SIG-M5 (cell line): ENCODE data around the gene JMJD7.

Experiments used
- DNase-seq: peaks from one replicate; lab custom pipeline; 2025; lab: John Stamatoyannopoulos, UW

The JMJD7 gene

GRCh38 chr15:41866263-41866703 is 38.4 kb downstream of the JMJD7 start:
- no peak for DNase-seq

DNA sequence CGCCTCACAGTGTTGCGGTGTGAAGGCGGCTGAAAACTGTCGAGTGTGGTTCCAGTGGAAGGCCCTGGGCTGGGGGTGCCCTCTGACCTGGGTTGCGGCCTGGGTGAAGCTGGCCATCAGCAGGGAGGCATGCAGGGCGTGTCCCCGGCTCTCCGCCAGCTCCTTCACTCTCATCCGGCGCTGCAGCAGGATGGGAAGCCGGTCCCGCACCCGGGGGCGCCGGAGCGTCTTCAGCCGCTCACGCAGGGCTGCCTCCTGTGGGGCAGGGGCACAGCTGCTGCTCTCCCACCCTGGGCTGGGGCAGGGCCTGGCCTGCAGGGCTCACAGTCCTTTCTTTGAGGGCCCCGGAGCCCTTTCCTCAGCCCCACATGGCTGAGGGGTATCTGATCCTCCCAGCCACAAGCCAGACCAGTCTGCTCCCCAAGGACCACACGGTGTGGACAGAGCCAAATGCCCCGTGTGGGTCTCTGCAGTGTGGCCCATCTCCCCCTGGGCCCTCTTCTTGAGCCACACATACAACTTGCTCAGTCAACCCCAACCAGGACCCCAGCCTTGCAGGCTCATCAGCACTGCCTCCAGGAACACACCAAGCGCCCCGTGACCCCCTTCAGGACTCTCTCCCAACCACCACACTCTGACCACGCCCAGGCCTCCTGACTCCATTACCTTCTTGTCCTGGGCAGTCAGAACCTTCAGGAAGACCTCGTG is 39.1 kb downstream of the JMJD7 start:
- no peak for DNase-seq

- DNase-seq, result no peak
Measured at GRCh38 chr15:41868321-41868720, 40.4 kb downstream of the JMJD7 start.

DNA sequence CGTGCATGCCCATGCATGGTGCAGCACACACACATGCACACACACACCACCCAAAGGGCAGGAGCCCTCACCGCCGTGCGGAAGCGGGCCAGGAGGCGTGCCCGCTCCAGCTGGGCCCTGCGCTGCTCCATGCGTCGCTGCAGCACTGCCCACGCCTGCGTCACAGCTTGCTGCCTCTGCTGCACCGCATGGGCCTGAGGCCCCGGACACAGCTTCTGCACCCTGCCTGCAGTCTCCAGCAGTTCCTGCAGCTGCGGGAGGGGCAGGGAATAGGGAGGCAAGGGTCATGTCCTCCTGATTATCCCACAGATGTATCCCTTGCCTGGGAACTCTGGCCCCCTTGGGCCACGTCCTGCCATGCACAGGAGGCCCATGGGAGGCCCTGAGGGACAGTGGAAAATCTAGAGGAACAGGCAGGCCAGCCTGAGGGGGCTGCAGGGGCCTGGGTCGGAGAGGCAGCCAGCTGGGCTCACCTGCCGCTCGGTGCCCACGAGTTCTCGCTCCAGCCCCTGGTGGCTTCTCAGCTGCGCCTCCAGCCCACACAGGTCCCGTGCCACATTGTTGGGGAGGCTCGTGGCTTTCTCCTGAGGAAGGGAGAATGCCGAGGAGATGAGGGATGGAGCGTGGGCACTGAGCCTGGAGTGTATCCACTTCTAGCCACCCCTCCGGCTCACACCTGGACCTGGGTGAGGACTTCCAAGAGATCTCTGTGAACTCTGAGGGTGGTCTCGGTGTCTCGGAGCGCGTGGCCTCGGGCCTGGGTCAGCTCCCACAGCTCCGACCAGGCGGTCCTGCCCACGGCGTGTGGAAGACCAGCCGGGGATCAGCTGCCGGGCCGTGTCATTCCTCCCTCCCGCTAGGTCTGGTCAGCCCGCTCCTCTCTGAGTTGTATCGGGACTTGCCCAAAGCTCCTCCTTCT is 42.1 kb downstream of the JMJD7 start:
- no peak for DNase-seq

- DNase-seq, result no peak
Measured at GRCh38 chr15:41870689-41871081, 42.8 kb downstream of the JMJD7 start.

- DNase-seq, result no peak
Measured at GRCh38 chr15:41871175-41871905, 43.4 kb downstream of the JMJD7 start.

DNA sequence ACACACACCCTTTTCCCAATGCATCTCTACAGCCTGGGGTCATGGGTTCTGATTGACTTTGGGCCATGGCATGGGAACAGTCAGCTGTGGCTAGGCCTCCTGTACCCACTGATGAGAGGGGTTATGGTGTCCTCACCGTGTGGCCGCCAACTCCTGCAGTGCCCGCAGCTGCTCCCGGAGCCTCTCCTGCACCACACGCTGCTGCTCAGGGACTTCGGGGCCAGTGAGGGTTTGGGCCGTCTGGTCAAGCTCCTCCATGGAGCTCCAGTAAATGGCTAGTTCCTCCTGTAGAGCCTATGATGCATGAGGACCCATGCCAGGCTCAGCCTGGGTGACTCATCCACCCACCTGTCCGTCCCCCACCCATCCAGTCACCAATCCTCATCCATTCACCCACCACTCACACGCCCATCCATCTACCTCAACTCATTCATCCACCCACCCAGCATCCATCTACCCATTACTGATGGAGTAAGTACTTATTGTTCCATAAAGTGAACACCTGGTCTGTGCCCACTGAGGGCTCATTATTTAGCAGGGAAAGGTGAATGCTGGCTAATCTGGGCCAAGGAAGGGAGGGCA is 44.4 kb downstream of the JMJD7 start:
- no peak for DNase-seq

GRCh38 chr15:41873711-41874110 is 45.8 kb downstream of the JMJD7 start:
- no peak for DNase-seq

GRCh38 chr15:41874736-41875135 is 46.8 kb downstream of the JMJD7 start:
- no peak for DNase-seq

- DNase-seq, result no peak
Measured at GRCh38 chr15:41876007-41876406, 48.1 kb downstream of the JMJD7 start.

- DNase-seq, result no peak
Measured at GRCh38 chr15:41876689-41877088, 48.8 kb downstream of the JMJD7 start.

GRCh38 chr15:41877631-41878354 is 49.9 kb downstream of the JMJD7 start:
- DNase-seq, result no peak

DNA sequence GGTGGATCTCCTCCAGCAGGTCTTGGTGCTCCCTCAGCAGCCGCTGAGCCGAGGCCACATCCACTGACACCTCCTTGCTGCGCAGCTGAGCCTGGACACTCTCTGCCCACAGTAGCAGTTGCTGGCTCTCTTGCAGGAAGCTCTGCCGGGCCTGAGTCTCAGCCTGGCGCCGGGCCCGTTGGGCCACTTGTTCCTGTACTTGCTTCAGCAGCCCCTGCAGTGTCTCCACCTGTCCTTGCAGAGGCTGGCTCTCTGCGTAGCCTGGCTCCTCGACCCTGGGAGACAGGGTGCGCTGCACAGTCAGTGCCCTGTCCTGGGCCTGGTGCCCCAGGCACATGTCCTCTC is 50.4 kb downstream of the JMJD7 start:
- no peak for DNase-seq

DNA sequence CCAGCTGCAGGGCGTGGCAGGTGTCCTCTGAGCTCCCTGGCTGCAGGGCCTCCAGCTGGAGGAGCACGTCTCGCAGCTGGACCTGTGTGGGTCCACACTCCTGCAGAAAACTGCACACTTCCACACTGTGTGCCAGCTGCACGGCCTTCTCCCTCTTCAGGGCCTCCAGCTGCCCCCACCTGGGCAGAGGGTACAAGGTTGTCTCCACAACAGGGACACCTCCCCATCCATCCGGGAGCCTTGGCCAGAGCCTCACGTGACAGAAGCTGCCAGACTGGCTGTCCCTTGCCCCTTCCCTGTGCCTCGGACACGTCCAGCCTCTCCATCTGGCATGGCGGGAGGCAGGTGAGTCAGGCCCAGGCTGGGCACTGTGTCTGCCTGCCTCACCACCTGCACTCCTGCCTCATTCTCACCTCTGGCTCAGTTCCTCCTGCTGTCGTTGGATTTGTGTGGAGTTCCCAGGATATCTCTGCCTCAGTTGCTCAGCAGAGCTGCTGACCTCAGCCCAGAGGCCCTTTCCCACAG is 51.5 kb downstream of the JMJD7 start:
- DNase-seq, result no peak

DNA sequence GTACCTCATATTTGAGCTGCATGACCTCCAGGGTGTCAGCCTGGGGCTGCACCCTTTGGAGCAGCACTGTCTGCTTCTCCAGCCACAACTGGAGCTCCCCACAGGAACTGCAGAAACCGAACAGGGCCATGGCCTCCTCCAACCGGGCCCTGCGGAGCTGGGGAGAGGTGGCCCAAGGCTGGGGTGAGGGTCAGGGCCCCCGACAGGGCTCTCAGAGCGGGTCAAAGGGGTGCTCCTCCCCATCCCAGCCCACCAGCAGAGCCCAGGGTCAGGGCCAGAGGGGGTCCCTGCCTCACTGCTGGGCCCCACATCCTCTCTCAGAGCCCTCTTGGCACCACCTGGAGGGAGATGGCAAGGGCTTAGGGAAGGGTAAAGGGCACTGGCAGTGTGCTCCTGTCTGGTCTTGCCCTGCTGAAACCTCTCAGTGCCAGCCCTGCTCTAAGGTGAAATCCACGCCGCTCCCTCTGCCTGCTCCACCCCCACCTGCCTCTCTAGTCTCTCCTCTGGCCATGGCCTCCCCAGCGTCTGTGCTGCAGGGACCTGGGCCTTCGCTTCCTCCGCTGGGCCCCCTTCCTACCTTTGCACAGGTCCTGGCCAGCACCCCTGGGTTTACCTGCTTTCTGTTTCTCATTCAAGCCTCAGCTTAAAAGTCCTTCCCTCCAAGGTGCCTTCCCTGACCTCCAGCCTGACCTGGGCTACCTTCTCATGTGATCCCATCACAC is 52.4 kb downstream of the JMJD7 start:
- DNase-seq, result no peak

DNA sequence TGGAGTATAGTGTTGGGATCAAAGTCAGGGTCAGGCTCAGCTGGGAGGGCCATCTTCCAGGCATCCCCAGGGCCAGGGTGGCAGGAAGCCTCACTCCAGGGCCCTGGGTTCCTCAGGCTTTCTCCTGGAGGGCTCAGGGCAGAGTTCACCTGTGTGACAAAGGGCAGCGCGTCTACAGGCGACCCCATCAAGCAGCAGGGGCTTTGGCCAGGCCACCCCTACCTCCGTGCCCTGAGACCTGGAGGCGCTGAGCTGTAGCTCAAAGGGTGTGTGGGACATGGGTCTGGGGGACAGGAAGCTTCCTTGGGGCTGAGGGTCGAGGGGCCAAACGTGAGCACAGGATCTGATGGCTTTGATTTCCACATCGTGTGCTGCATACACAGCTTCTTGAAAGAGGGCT is 53.2 kb downstream of the JMJD7 start:
- no peak for DNase-seq

GRCh38 chr15:41881550-41881919 is 53.6 kb downstream of the JMJD7 start:
- no peak for DNase-seq

GRCh38 chr15:41881920-41882688 is 54.2 kb downstream of the JMJD7 start:
- DNase-seq, result no peak

DNA sequence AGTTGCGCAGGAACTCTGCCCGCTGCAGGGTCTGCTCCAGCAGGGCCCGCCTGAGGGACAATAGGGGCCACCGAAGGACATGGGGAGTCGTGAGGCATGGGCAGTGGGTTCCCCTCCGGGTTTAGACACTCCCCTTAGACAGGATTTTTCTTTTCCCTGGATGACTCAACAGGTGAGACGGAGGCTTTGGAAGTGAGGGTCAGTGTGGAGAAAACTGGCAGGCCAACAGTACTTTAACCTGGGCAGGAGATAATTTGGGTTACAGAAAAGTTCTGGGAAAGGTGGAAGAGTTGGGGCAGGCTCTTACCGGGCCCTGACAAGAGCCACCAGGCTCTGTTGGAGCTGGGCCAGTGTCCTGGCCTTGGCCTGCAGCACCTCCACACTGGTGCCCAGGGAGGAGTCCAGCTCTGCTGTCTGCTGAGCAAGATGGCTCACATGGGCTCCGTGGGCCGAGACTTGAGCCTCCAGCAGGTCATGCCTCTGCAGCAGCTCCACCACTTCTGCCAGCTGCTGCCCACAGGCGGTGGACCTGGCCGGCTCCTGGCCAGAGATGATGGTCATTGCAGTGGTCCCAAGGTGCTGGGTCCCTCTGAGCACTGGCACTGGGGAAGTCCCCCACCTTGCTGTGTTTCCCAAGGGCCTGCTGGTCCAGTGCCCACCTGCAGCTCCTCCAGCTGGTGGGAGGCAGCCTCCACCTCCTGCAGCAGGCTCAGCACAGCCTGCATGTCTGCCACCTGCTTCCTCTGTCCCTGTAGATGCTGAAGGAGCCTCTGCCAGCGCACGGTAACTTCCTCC is 55.0 kb downstream of the JMJD7 start:
- DNase-seq, result no peak
